Panc1 (cell line): Measurements from ENCODE around the gene EDEM3.

Source experiments
- CTCF ChIP-seq: fragments of 450-650 bp; IDR thresholded peaks from 2 replicates; pipeline ENCODE4 v1.5.1; 2017; ENCODE audit warnings: mild to moderate bottlenecking
- POLR2AphosphoS5 ChIP-seq: IDR thresholded peaks from 2 replicates; pipeline ENCODE4 v1.6.1; 2012; ENCODE audit warnings: mild to moderate bottlenecking, low read depth, low read length, moderate library complexity
- REST ChIP-seq, 2 experiments: IDR thresholded peaks; 2 replicates each; pipeline ENCODE4 v1.6.1; 2011 to 2012; ENCODE audit warnings: low read depth in 2 of 2, control low read depth in 1 of 2, low read length in 1 of 2, mild to moderate bottlenecking in 1 of 2, moderate library complexity in 1 of 2; ENCODE audit not compliant: insufficient read depth in 1 of 2
- SIN3A ChIP-seq: IDR thresholded peaks from 2 replicates; pipeline ENCODE4 v1.6.1; 2012; ENCODE audit warnings: low read depth, mild to moderate bottlenecking, low read length, moderate library complexity, borderline replicate concordance; ENCODE audit not compliant: insufficient read depth
- TCF7L2 ChIP-seq: IDR thresholded peaks from 2 replicates; pipeline ENCODE4 v1.6.1; 2011; ENCODE audit warnings: mild to moderate bottlenecking, low read depth, low read length, inconsistent platforms

DNA sequence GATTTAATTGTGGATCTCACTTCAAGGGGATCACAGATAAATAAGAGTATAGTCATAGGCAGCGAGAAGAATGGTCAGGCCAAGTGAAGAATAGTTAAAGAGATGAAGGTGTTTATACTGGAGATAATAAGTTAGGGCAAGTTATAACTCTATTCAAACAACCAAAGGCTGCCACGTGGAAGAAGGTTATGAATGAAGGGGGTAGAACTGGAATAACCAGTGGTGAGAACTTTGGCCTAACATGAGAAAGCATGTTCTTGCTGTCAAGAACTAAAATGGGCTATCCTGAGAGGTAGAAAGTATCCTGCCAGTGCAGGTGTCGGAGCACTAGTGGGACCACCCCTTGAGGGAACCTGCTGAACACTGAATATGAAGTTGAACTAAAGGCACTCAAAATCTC, 49.6 kb upstream of the EDEM3 start:
- no peak for TF ChIP-seq CTCF
- TF ChIP-seq SIN3A: no peak
- TF ChIP-seq POLR2AphosphoS5: no peak
- TF ChIP-seq REST (IDR thresholded peaks at IDR 0.05; ENCODE audit: insufficient read depth in 1 of 2, low read depth in 2 of 2, low read length in 1 of 2): no peak
- TF ChIP-seq TCF7L2: no peak
